Medulla oblongata (tissue), 1 donor: ENCODE measurements around the gene BATF.

Experiments
- DNase-seq: peaks from one replicate; pipeline ENCODE4 v3.0.0-alpha.2; 2015; ENCODE audit errors: extremely low spot score

The BATF gene

GRCh38 chr14:75595226-75595625, 73.0 kb downstream of the BATF start:
- no peak for DNase-seq
